Hepatocyte (in vitro differentiated cells): ENCODE data around the gene TMPRSS3.

Experiments used
- CTCF ChIP-seq: fragments of 200-600 bp; sonication (generic); IDR thresholded peaks from 2 replicates; pipeline ENCODE4 v1.5.1; 2016; ENCODE audit warnings: antibody characterized with exemption, mild to moderate bottlenecking; ENCODE audit not compliant: poor library complexity
- EZH2phosphoT487 ChIP-seq: fragments of 200-600 bp; sonication (generic); IDR thresholded peaks from one replicate; pipeline ENCODE4 v1.6.1; 2018; ENCODE audit warnings: antibody characterized with exemption, mild to moderate bottlenecking, low read depth, moderate library complexity; ENCODE audit not compliant: unreplicated experiment, severe bottlenecking

- TF ChIP-seq EZH2phosphoT487 (no peak), CTCF (no peak)
Measured at GRCh38 chr21:42431196-42431595, 35.3 kb upstream of the TMPRSS3 start.
